Epithelial cell of proximal tubule (primary cell): Measurements from ENCODE around the gene NTM. TPM values are rescaled to one million over a fixed set of nuclear protein-coding genes. Genes with fewer than 3 reads are reported as not detected.

Experiments used
- DNase-seq: peaks from one replicate; pipeline ENCODE4 v3.0.0-alpha.2; 2011; ENCODE audit warnings: low read depth
- H3K4me3 ChIP-seq: 2 replicates; pipeline ENCODE4 v1.5.1; 2011; ENCODE audit warnings: low read depth, mild to moderate bottlenecking, low read length
- CTCF ChIP-seq: conservative IDR thresholded peaks from 2 replicates; pipeline ENCODE4 v1.5.1; 2012; ENCODE audit warnings: low read depth, mild to moderate bottlenecking, low read length
- total RNA-seq: library from RNA; depleted of rRNA; stranded (reverse); fragments of >200 nt; gene quantifications from 2 replicates; pipeline ENCODE4 v1.2.3, GENCODE V29; 2015

NTM gene
- total RNA-seq, 1 donor from 2014 or later = 5.3 TPM

GRCh38 chr11:132332521-132332920 lies 962.1 kb downstream of the NTM start:
- no peak overlapping the region for H3K4me3 ChIP-seq
- DNase-seq = no peak
- TF ChIP-seq CTCF = no peak

- TF ChIP-seq CTCF = no peak
- no peak for DNase-seq
- H3K4me3 ChIP-seq = no peak overlapping the region
Observed at GRCh38 chr11:132334769-132335280, 964.4 kb downstream of the NTM start.

DNA sequence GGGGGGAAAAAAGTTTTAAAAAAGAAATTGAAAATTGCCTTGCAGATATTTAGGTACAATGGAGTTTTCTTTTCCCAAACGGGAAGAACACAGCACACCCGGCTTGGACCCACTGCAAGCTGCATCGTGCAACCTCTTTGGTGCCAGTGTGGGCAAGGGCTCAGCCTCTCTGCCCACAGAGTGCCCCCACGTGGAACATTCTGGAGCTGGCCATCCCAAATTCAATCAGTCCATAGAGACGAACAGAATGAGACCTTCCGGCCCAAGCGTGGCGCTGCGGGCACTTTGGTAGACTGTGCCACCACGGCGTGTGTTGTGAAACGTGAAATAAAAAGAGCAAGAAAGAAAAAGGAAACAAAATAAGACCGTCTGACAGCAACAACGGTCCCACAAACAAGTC lies 964.9 kb downstream of the NTM start:
- no peak overlapping the region for H3K4me3 ChIP-seq
- DNase-seq = no peak
- TF ChIP-seq CTCF = no peak

DNA sequence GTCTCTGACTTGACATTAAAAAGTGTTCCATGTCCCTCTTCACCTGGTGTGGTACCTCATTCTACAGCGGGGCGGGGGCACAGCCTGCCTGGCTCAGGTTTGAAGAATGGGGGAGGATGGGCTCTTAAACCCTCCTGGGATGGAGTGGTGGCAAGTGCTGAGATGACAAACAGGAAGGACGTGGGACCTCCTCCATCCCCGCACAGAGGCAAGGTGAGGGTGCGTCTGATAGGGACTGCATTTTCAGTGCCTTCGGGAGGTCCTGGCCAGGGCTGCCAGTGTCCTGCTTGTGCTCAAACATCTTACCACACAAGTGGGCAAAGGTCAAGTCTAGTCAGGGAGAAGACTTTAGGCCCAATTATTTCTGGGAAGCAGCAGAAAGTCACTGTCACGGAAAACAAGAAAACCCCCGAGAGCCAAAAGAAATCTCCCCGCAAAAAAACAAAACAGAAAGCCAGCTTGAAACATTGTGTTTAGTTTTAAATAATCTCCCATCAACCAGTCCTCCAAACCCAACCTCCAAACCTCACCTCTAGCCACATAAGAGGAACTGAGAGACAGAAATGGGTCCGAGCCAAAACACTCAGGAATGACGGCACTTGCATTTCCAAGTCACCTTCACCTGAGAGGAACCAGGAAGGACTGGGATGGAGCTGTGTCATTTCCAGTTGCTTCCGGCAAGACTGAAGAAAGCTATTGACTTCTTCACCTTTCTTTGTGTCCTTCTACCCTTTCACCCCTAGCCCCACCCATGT lies 966.5 kb downstream of the NTM start:
- DNase-seq = no peak
- TF ChIP-seq CTCF = no peak
- no peak overlapping the region for H3K4me3 ChIP-seq

- H3K4me3 ChIP-seq = no peak overlapping the region
- TF ChIP-seq CTCF = no peak
- no peak for DNase-seq
Observed at GRCh38 chr11:132337819-132338416, 967.5 kb downstream of the NTM start.

- TF ChIP-seq CTCF = no peak
- H3K4me3 ChIP-seq = no peak overlapping the region
- DNase-seq = no peak
Observed at GRCh38 chr11:132342408-132342807, 972.0 kb downstream of the NTM start.
